NCI-H2227 (cell line): ENCODE data around the gene ICAM5.

Experiments
- DNase-seq: peaks from one replicate; lab custom pipeline; 2025; ENCODE audit not compliant: unreplicated experiment; lab: John Stamatoyannopoulos, UW

ICAM5 gene

GRCh38 chr19:10291554-10292205 is 1.9 kb downstream of the ICAM5 start:
- no peak for DNase-seq

GRCh38 chr19:10292206-10292788 is 2.5 kb downstream of the ICAM5 start:
- DNase-seq, result peak; percentile 66

- DNase-seq, result no peak
Measured at GRCh38 chr19:10292789-10293636, 3.3 kb downstream of the ICAM5 start.

GRCh38 chr19:10293637-10294367 is 4.0 kb downstream of the ICAM5 start:
- no peak for DNase-seq

GRCh38 chr19:10294368-10294697 is 4.6 kb downstream of the ICAM5 start:
- no peak for DNase-seq

GRCh38 chr19:10295305-10295846 is 5.6 kb downstream of the ICAM5 start:
- no peak for DNase-seq

GRCh38 chr19:10295847-10296591 is 6.3 kb downstream of the ICAM5 start:
- DNase-seq, result no peak

GRCh38 chr19:10299545-10300458 is 10.1 kb downstream of the ICAM5 start:
- DNase-seq, result no peak

- no peak for DNase-seq
Measured at GRCh38 chr19:10305139-10305806, 15.5 kb downstream of the ICAM5 start.

GRCh38 chr19:10306327-10306726 is 16.6 kb downstream of the ICAM5 start:
- no peak for DNase-seq

- DNase-seq, result no peak
Measured at GRCh38 chr19:10309423-10309822, 19.7 kb downstream of the ICAM5 start, which contains the start of gene ZGLP1. Gene ZGLP1 (minus strand): TSS chr19:10309815.

GRCh38 chr19:10315335-10316214 is 25.8 kb downstream of the ICAM5 start, which contains the start of gene FDX2:
Gene FDX2 (minus strand): TSS chr19:10316015. CDS start chr19:10315996, 19 bp downstream.
- peak; percentile 86 for DNase-seq

GRCh38 chr19:10316229-10317044 is 26.7 kb downstream of the ICAM5 start:
- DNase-seq, result no peak

GRCh38 chr19:10317045-10317856 is 27.5 kb downstream of the ICAM5 start:
- DNase-seq, result no peak

GRCh38 chr19:10317857-10318462 is 28.2 kb downstream of the ICAM5 start:
- DNase-seq, result no peak
